ENCODE results near the gene ABCB4. TPM values are rescaled to one million over a fixed set of nuclear protein-coding genes. Genes with fewer than 3 reads are reported as not detected.
"Not testable (repeated sequence)": the region's sequence is repeated elsewhere in the genome, so short reads cannot be mapped to it uniquely, and the experiment has no call there.

Gene ABCB4
- total and polyA plus RNA-seq, 7 experiments from 2014 or later, result 0.27 to 1.5 (median 0.71) TPM; not detected in 3

DNA sequence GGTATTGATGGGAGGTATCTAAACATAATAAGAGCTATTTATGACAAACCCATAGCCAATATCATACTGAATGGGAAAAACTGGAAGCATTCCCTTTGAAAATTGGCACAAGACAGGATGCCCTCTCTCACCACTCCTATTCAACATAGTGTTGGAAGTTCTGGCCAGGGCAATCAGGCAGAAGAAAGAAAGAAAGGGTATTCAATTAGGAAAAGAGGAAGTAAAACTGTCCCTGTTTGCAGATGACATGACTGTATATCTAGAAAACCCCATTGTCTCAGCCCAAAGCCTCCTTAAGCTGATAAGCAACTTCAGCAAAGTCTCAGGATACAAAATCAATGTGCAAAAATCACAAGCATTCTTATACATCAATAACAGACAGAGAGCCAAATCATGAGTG lies 6.3 kb downstream of the ABCB4 start:
- H3K36me3 ChIP-seq (ENCODE audit: control insufficient read depth in 2 of 3, insufficient read depth in 3 of 3, low read length in 3 of 3); H3K4me3 Mint-ChIP-seq; CTCF ChIA-PET; ATAC-seq; H3K9me3 ChIP-seq (ENCODE audit: control insufficient read depth in 2 of 3, low read length in 3 of 3); H3K4me1 Mint-ChIP-seq; H3K36me3 Mint-ChIP-seq; H3K4me1 ChIP-seq (ENCODE audit: control insufficient read depth in 2 of 2, insufficient read depth in 2 of 2, low read length in 2 of 2); DNase-seq; POLR2A ChIA-PET; H3K27ac Mint-ChIP-seq; H3K27ac ChIP-seq (ENCODE audit: low read depth, low read length); intact Hi-C loops (cut with micrococcal nuclease); H3K4me3 ChIP-seq (ENCODE audit: low read length); H3K27me3 ChIP-seq (ENCODE audit: control insufficient read depth in 2 of 2, insufficient read depth in 2 of 2, low read length in 2 of 2): not testable (repeated sequence)
- Mint-ChIP-seq H3K9me3 (peaks cover 0 to 22% (median 0%) of the 10 kb centered on the region in 11 donors), H3K27me3 (peaks cover 18 to 47% (median 35%) of the 10 kb centered on the region in 5 donors)

DNA sequence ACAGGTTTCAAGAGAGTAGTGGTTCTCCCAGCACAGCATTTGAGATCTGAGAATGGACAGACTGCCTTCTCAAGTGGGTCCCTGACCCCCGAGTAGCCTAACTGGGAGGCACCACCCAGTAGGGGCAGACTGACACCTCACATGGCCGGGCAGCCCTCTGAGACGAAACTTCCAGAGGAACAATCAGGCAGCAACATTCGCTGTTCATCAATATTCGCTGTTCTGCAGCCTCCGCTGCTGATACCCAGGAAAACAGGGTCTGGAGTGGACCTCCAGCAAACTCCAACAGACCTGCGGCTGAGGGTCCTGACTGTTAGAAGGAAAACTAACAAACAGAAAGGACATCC lies 10.0 kb downstream of the ABCB4 start:
- H3K4me1 ChIP-seq (ENCODE audit: control insufficient read depth in 2 of 2, insufficient read depth in 2 of 2, low read length in 2 of 2); H3K36me3 ChIP-seq (ENCODE audit: control insufficient read depth in 2 of 3, insufficient read depth in 3 of 3, low read length in 3 of 3); H3K9me3 ChIP-seq (ENCODE audit: control insufficient read depth in 2 of 3, low read length in 3 of 3); intact Hi-C loops (cut with micrococcal nuclease); ATAC-seq; H3K36me3 Mint-ChIP-seq; H3K27ac ChIP-seq (ENCODE audit: low read depth, low read length); H3K27me3 ChIP-seq (ENCODE audit: control insufficient read depth in 2 of 2, insufficient read depth in 2 of 2, low read length in 2 of 2); DNase-seq; H3K4me1 Mint-ChIP-seq; H3K4me3 ChIP-seq (ENCODE audit: low read length); H3K4me3 Mint-ChIP-seq; H3K27ac Mint-ChIP-seq; POLR2A ChIA-PET: not testable (repeated sequence)
- H3K27me3 Mint-ChIP-seq, result peaks cover 2 to 44% (median 34%) of the 10 kb centered on the region in 5 donors
- peaks cover 0 to 19% (median 3%) of the 10 kb centered on the region in 11 donors for H3K9me3 Mint-ChIP-seq
- CTCF ChIA-PET, result interaction anchor here (0.8 kb wide), 1 partner anchor 8 kb away, joined by 3 read pairs; no protein-coding TSS in a partner anchor

DNA sequence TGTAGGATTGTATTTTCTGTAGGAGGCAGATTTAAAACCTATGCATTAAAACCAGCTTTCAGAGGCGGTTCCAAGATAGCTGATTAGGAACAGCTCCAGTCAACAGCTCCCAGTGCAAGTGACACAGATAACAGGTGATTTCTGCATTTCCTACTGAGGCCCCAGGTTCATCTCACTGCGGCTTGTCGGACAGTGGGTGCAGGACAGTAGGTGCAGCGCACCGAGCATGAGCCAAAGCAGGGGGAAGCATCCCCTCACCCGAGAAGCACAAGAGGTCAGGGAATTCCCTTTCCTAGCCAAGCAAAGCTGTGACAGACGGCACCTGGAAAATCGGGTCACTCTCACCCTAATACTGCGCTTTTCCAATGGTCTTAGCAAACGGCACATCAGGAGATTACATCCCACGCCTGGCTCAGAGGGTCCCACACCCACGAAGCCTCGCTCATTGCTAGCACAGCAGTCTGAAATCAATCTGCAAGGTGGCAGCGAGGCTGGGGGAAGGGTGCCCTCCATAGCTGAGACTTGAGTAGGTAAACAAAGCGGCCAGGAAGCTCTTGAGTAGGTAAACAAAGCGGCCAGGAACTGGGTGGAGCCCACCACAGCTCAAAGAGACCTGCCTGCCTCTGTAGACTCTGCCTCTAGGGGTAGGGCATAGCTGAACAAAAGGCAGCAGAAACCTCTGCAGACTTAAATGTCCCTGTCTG lies 10.5 kb downstream of the ABCB4 start:
- H3K36me3 ChIP-seq (ENCODE audit: control insufficient read depth in 2 of 3, insufficient read depth in 3 of 3, low read length in 3 of 3); POLR2A ChIA-PET; H3K36me3 Mint-ChIP-seq; H3K4me1 ChIP-seq (ENCODE audit: control insufficient read depth in 2 of 2, insufficient read depth in 2 of 2, low read length in 2 of 2); DNase-seq; H3K4me3 ChIP-seq (ENCODE audit: low read length); H3K27me3 ChIP-seq (ENCODE audit: control insufficient read depth in 2 of 2, insufficient read depth in 2 of 2, low read length in 2 of 2); H3K4me1 Mint-ChIP-seq; H3K4me3 Mint-ChIP-seq; H3K27ac Mint-ChIP-seq; H3K9me3 ChIP-seq (ENCODE audit: control insufficient read depth in 2 of 3, low read length in 3 of 3); H3K27ac ChIP-seq (ENCODE audit: low read depth, low read length); ATAC-seq; intact Hi-C loops (cut with micrococcal nuclease): not testable (repeated sequence)
- Mint-ChIP-seq H3K27me3 (peaks cover 2 to 44% (median 34%) of the 10 kb centered on the region in 5 donors), H3K9me3 (peaks cover 0 to 15% (median 3%) of the 10 kb centered on the region in 11 donors)
- CTCF ChIA-PET, result interaction anchor here (0.5 to 0.7 kb wide), 2 partner anchors 9 to 28 kb away, joined by 3 read pairs; no protein-coding TSS in a partner anchor

DNA sequence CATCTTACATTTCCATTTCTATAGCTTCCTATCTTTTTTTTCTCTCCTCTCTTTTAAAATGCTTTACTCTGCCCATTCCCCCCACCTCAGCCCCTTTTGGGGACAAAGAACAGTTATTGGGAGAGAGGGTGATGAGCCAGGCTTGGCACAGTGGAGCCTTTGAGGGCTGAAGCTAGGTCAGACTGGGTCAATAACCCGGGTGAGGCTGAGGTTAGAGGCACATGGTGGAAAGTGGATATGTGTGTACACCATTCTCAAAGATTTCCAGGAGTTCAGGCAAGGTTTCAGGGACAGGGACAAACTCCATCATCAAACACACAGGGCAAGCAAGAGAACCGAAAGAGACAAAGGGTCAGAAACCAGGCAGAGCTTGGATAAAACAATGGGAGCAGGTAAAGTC lies 11.5 kb downstream of the ABCB4 start:
- no peak overlapping the region for H3K4me3 ChIP-seq (ENCODE audit: low read length)
- Mint-ChIP-seq H3K4me3 (no peak overlapping the region), H3K9me3 (peaks cover 0 to 10% (median 0%) of the 10 kb centered on the region in 11 donors), H3K27ac (no peak overlapping the region), H3K36me3 (no peaks in the 10 kb centered on the region), H3K4me1 (no peaks in the 10 kb centered on the region), H3K27me3 (peaks cover 2 to 52% (median 37%) of the 10 kb centered on the region in 5 donors)
- H3K27ac ChIP-seq (ENCODE audit: low read depth, low read length), result no peak overlapping the region
- H3K27me3 ChIP-seq (ENCODE audit: control insufficient read depth in 2 of 2, insufficient read depth in 2 of 2, low read length in 2 of 2), result no peaks in the 10 kb centered on the region
- ATAC-seq, result no peak
- H3K36me3 ChIP-seq (ENCODE audit: control insufficient read depth in 2 of 3, insufficient read depth in 3 of 3, low read length in 3 of 3), result no peaks in the 10 kb centered on the region
- no peaks in the 10 kb centered on the region for H3K9me3 ChIP-seq (ENCODE audit: control insufficient read depth in 2 of 3, low read length in 3 of 3)
- H3K4me1 ChIP-seq (ENCODE audit: control insufficient read depth in 2 of 2, insufficient read depth in 2 of 2, low read length in 2 of 2), result no peaks in the 10 kb centered on the region
- CTCF ChIA-PET, result no interaction called here
- intact Hi-C loops (cut with micrococcal nuclease), result no loop called here
- no peak for DNase-seq
- POLR2A ChIA-PET, result no interaction called here

DNA sequence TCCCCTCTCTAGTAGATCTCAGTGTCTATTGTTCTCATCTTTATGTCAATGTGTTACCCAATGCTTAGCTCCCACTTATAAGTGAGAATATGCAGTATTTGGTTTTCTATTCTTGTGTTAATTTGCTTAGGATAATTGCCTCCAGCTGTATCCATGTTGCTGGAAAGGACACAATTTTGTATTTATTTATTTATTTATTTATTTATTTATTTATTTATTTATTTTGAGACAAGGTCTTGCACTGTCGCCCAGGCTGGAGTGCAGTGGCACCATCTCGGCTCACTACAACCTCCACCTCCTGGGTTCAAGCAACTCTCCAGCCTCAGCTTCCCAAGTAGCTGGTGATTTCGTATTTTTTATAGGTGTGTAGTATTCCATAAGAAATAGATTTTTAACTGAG lies 15.0 kb downstream of the ABCB4 start:
- H3K36me3 ChIP-seq (ENCODE audit: control insufficient read depth in 2 of 3, insufficient read depth in 3 of 3, low read length in 3 of 3); H3K27me3 ChIP-seq (ENCODE audit: control insufficient read depth in 2 of 2, insufficient read depth in 2 of 2, low read length in 2 of 2); POLR2A ChIA-PET; H3K4me3 Mint-ChIP-seq; ATAC-seq; H3K4me1 Mint-ChIP-seq; DNase-seq; H3K27ac Mint-ChIP-seq; CTCF ChIA-PET; H3K9me3 Mint-ChIP-seq; intact Hi-C loops (cut with micrococcal nuclease); H3K36me3 Mint-ChIP-seq; H3K9me3 ChIP-seq (ENCODE audit: control insufficient read depth in 2 of 3, low read length in 3 of 3); H3K4me1 ChIP-seq (ENCODE audit: control insufficient read depth in 2 of 2, insufficient read depth in 2 of 2, low read length in 2 of 2); H3K27ac ChIP-seq (ENCODE audit: low read depth, low read length); H3K4me3 ChIP-seq (ENCODE audit: low read length): not testable (repeated sequence)
- H3K27me3 Mint-ChIP-seq, result peaks cover 0 to 45% (median 30%) of the 10 kb centered on the region in 5 donors

DNA sequence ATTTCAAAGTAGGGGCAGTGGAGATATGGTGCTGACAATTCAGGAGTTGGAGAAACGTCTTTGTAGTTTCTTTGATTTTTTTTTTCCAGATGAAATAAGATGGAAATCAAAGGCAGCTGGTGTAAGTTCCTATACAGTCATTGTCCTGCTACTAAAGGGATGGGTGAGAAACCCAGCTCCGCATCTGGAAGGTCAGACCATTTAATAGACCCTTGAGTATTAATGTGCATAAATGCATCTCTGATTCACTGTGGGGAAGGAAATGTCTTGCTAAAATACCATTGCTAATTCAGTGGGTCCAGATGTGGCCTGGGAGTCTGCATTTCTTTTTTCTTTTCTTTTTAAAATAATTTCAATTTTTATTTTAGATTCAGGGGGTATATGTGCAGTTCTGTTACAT lies 15.5 kb downstream of the ABCB4 start:
- CTCF ChIA-PET, result no interaction called here
- H3K4me1 ChIP-seq (ENCODE audit: control insufficient read depth in 2 of 2, insufficient read depth in 2 of 2, low read length in 2 of 2), result no peaks in the 10 kb centered on the region
- intact Hi-C loops (cut with micrococcal nuclease), result no loop called here

DNA sequence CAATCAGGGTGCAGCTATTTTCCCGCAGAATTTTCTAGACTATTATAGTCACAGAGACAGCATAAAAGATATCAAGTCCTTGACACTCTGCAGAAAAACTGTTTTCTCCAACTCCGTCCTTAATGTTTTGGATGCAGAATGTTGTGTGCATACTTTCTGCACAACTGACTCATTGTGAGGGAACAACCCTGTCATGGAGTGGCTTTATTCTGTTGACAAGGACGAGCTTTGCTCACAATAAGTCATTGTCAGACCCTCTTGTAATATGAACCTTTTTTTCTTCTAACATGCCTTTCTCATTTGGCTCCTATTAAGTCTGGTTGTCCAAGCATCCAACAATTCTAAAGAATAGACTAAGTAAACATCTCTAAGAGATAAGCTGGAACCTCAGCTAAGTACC lies 17.3 kb downstream of the ABCB4 start:
- no peak overlapping the region for H3K27ac Mint-ChIP-seq
- peaks cover 0 to 5% (median 0%) of the 10 kb centered on the region in 11 donors for H3K9me3 Mint-ChIP-seq
- Histone ChIP-seq H3K36me3 (ENCODE audit: control insufficient read depth in 2 of 3, insufficient read depth in 3 of 3, low read length in 3 of 3) (no peaks in the 10 kb centered on the region), H3K27ac (ENCODE audit: low read depth, low read length) (no peak overlapping the region), H3K4me1 (ENCODE audit: control insufficient read depth in 2 of 2, insufficient read depth in 2 of 2, low read length in 2 of 2) (no peaks in the 10 kb centered on the region), H3K9me3 (ENCODE audit: control insufficient read depth in 2 of 3, low read length in 3 of 3) (no peaks in the 10 kb centered on the region), H3K27me3 (ENCODE audit: control insufficient read depth in 2 of 2, insufficient read depth in 2 of 2, low read length in 2 of 2) (no peaks in the 10 kb centered on the region), H3K4me3 (ENCODE audit: low read length) (no peak overlapping the region)
- H3K4me1 Mint-ChIP-seq, result no peaks in the 10 kb centered on the region
- POLR2A ChIA-PET, result no interaction called here
- H3K4me3 Mint-ChIP-seq, result no peak overlapping the region
- no peaks in the 10 kb centered on the region for H3K36me3 Mint-ChIP-seq
- H3K27me3 Mint-ChIP-seq, result peaks cover 4 to 33% (median 20%) of the 10 kb centered on the region in 5 donors
- intact Hi-C loops (cut with micrococcal nuclease), result no loop called here
- DNase-seq (no peak), ATAC-seq (no peak)
- CTCF ChIA-PET, result no interaction called here

More for the DNA sequence above, 15.5 kb downstream of the ABCB4 start:
- no peak overlapping the region for H3K4me3 Mint-ChIP-seq
- H3K9me3 Mint-ChIP-seq, result peaks cover 0 to 5% (median 0%) of the 10 kb centered on the region in 11 donors
- no peaks in the 10 kb centered on the region for H3K36me3 ChIP-seq (ENCODE audit: control insufficient read depth in 2 of 3, insufficient read depth in 3 of 3, low read length in 3 of 3)
- peaks cover 2 to 45% (median 30%) of the 10 kb centered on the region in 5 donors for H3K27me3 Mint-ChIP-seq
- ATAC-seq (no peak), DNase-seq (no peak)
- H3K27ac Mint-ChIP-seq, result no peak overlapping the region
- H3K4me3 ChIP-seq (ENCODE audit: low read length), result no peak overlapping the region
- no peaks in the 10 kb centered on the region for H3K27me3 ChIP-seq (ENCODE audit: control insufficient read depth in 2 of 2, insufficient read depth in 2 of 2, low read length in 2 of 2)
- no peaks in the 10 kb centered on the region for H3K9me3 ChIP-seq (ENCODE audit: control insufficient read depth in 2 of 3, low read length in 3 of 3)
- H3K27ac ChIP-seq (ENCODE audit: low read depth, low read length), result no peak overlapping the region
- H3K36me3 Mint-ChIP-seq, result no peaks in the 10 kb centered on the region
- no peaks in the 10 kb centered on the region for H3K4me1 Mint-ChIP-seq
- POLR2A ChIA-PET, result no interaction called here

All from naive thymus-derived CD4-positive, alpha-beta T cell (primary cell).